HG02642 (cell line): ENCODE data around the gene MRFAP1L1.
"Not testable (repeated sequence)": the region's sequence is repeated elsewhere in the genome, so short reads cannot be mapped to it uniquely, and the experiment has no call there.

Source experiments
- ATAC-seq: cut with Tn5 transposase; IDR thresholded peaks from one replicate; pipeline ENCODE4 v1.9.1; 2021; ENCODE audit warnings: mild to moderate bottlenecking; ENCODE audit not compliant: unreplicated experiment, poor library complexity

The MRFAP1L1 gene

GRCh38 chr4:6709230-6710114 lies at the start of gene MRFAP1L1:
Gene MRFAP1L1, minus strand, starts transcription at chr4:6709865. Its CDS starts 236 bp downstream, at chr4:6709629.
- peak; percentile 74 for ATAC-seq

- no peak for ATAC-seq
These were observed 49.1 kb upstream of the MRFAP1L1 start for GRCh38 chr4:6758728-6759127.

GRCh38 chr4:6756345-6756744 lies 46.7 kb upstream of the MRFAP1L1 start:
- ATAC-seq = not testable (repeated sequence)

GRCh38 chr4:6755088-6755753 lies 45.6 kb upstream of the MRFAP1L1 start:
- no peak for ATAC-seq

- ATAC-seq = no peak
These were observed 44.9 kb upstream of the MRFAP1L1 start for GRCh38 chr4:6754481-6755087.

- ATAC-seq = no peak
These were observed 44.2 kb upstream of the MRFAP1L1 start for GRCh38 chr4:6753891-6754290.

- no peak for ATAC-seq
These were observed 43.5 kb upstream of the MRFAP1L1 start for GRCh38 chr4:6753103-6753560.

- ATAC-seq = no peak
These were observed 42.8 kb upstream of the MRFAP1L1 start for GRCh38 chr4:6752486-6752829.

- no peak for ATAC-seq
These were observed 42.2 kb upstream of the MRFAP1L1 start for GRCh38 chr4:6751611-6752485.

- ATAC-seq = no peak
These were observed 40.9 kb upstream of the MRFAP1L1 start for GRCh38 chr4:6750286-6751221.

- no peak for ATAC-seq
These were observed 39.9 kb upstream of the MRFAP1L1 start for GRCh38 chr4:6749340-6750171.

- ATAC-seq = no peak
These were observed 38.6 kb upstream of the MRFAP1L1 start for GRCh38 chr4:6748286-6748685.

- no peak for ATAC-seq
These were observed 37.8 kb upstream of the MRFAP1L1 start for GRCh38 chr4:6747294-6748051.

- ATAC-seq = no peak
These were observed 37.1 kb upstream of the MRFAP1L1 start for GRCh38 chr4:6746721-6747293.

- no peak for ATAC-seq
These were observed 33.3 kb upstream of the MRFAP1L1 start for GRCh38 chr4:6742989-6743388.

- ATAC-seq = no peak
These were observed 32.8 kb upstream of the MRFAP1L1 start for GRCh38 chr4:6742507-6742906.

- ATAC-seq = no peak
These were observed 30.7 kb upstream of the MRFAP1L1 start for GRCh38 chr4:6740347-6740746.
